K562 treated with DMSO at 1 percent for 4 hours (cell line): Measurements from ENCODE around the gene CXCR2. TPM values are rescaled to one million over a fixed set of nuclear protein-coding genes. Genes with fewer than 3 reads are reported as not detected.

Experiments
- total RNA-seq: library from RNA; unstranded; fragments of 300-600 nt; gene quantifications from 2 replicates; pipeline ENCODE4 v1.2.3, GENCODE V29; 2022; ENCODE audit not compliant: insufficient read depth

Gene CXCR2
- total RNA-seq = not detected in 2 replicates

DNA sequence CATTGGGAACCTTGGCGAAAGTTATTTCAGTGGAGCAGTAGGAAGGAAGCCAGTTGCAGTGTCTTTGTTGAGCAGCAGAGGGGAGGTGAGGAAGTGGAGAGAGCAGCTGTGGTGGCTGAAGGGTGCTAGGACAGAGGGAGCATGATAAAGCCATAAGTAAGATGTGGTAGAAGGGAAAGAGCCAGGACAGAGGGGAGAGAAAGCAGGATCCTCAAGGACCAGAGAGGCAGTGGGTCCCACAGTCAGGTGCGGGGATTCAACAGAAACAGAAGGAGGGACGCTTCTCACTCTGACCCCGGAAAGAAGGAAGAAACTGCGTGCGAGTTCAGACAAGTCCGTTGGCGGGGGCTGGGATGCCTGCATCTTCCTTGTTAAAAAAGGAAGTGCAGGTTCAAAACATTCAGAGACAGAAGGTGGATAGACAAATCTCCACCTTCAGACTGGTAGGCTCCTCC lies at the start of gene CXCR2:
Gene CXCR2 (plus strand): TSS at position 403 of the 455 bp plus-strand sequence. CDS start 8,774 bp downstream, outside the sequence.

DNA sequence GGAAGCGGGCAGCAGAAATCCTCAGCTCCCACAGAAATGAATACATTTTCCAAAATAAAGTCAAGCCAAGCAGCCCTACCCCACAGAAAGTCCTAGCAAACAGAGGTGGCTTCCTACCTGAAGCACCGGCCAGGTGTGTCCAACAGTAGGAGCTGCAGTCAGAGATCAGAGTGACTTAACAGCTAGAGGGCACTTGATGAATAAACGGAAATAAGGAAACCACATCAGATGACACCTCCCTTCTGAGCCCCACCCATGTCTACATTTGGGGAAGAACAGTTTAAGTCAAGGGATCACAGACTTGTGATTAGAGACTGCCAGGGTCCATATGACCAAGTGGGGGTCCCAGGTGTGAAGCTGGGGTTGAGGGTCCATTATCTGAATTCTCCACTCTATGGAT lies 41.0 kb downstream of the CXCR2 start, which contains the start of gene CXCR1:
Gene CXCR1 (minus strand): TSS at position 172 of the 400 bp plus-strand sequence. CDS start 1,751 bp downstream, outside the sequence.

Other genes starting within 250 kb of the CXCR2 start
- 1.4 and 2.7 TPM in 2 replicates for gene TNS1, start 123.0 kb upstream of the CXCR2 start, total RNA-seq
- not detected in 2 replicates for gene RUFY4, start 56.8 kb upstream of the CXCR2 start, total RNA-seq
- not detected in 2 replicates for gene CXCR1, start 40.9 kb downstream of the CXCR2 start, total RNA-seq
- 128 and 130 TPM in 2 replicates for gene ARPC2, start 91.2 kb downstream of the CXCR2 start, total RNA-seq
- not detected in 2 replicates for gene GPBAR1, start 135.0 kb downstream of the CXCR2 start, total RNA-seq
- gene AAMP, start 144.1 kb downstream of the CXCR2 start, total RNA-seq = 76.3 and 90.0 TPM in 2 replicates
- gene PNKD, start 144.5 kb downstream of the CXCR2 start, total RNA-seq = 31.6 and 50.6 TPM in 2 replicates
- gene TMBIM1, start 166.5 kb downstream of the CXCR2 start, total RNA-seq = 67.5 and 81.0 TPM in 2 replicates
- gene CATIP, start 230.8 kb downstream of the CXCR2 start, total RNA-seq = not detected in 2 replicates